Measurements from ENCODE around the gene TUSC2.

The TUSC2 gene, protein sequence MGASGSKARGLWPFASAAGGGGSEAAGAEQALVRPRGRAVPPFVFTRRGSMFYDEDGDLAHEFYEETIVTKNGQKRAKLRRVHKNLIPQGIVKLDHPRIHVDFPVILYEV

DNA sequence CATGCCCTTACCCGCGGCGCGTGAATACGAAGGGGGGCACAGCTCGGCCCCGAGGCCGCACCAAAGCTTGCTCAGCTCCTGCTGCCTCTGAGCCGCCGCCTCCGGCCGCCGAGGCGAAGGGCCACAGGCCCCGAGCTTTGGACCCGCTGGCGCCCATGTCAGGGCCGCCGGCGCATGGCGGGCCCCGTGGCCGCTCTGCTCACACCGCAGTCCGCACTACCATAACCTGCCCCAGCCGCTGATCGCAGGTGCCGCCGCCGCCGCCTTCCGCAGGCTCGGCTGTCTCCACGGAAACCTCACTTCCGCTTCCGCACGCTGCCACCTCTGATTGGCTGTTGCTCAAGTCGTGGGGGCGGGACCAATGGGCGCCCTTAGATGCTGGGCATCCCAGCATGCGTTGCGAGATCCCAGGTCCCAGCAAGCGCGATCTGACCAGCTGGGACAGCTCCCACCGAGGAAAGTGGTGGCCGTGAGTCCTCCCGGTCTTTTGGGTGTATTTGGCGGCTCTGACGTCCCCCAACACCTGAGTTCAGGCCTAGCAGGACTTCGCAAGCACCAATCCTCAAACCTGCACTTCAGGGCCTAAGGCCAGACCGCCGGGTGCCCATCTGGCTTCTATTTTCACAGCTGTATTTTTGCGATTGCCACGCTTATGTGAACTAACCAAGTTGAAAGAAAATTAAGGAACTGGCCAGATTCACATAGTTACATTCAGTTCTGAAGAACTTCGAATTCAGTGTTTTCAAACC lies at the start of gene TUSC2:
Gene TUSC2 (minus strand): TSS at position 281 of the 749 bp plus-strand sequence. CDS start 124 bp downstream, at position 157.
- peak; percentile 90 for DNase-seq (ENCODE audit: low read depth in 1 of 2, low spot score in 1 of 2)

DNA sequence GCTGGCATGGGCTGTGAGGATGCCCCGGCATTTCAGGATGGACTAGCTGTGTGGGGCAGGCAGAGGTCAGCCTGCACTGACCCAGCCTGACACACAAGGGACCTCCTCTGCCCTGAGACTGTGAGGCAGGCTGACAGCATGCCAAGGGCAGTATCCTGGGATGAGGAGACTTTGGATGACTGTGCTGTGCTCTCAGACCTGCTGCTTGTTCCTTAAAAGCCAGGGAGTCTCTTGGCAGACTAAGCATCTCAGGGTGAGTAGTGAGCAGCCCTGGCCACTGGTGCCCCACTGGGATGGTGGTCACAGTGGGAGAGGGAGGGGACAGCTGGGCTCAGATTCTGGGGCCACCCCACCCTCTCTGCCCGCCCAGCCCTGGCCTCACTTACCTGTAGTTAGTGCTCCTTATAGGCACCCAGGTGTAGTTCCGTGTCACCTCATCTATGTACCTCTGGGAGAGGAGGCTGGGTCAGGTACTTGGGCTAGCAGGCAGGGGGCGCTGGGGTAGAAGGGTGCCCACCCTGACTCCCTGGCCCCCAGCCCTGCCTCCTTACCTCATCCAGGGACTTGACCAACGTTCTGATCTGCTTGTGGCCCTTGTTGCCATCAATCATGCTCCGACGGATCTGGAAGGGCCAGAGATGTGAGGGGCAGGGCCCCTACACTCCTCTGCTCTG lies 47.4 kb upstream of the TUSC2 start:
- no peak for DNase-seq (ENCODE audit: low read depth in 1 of 2, low spot score in 1 of 2)

DNA sequence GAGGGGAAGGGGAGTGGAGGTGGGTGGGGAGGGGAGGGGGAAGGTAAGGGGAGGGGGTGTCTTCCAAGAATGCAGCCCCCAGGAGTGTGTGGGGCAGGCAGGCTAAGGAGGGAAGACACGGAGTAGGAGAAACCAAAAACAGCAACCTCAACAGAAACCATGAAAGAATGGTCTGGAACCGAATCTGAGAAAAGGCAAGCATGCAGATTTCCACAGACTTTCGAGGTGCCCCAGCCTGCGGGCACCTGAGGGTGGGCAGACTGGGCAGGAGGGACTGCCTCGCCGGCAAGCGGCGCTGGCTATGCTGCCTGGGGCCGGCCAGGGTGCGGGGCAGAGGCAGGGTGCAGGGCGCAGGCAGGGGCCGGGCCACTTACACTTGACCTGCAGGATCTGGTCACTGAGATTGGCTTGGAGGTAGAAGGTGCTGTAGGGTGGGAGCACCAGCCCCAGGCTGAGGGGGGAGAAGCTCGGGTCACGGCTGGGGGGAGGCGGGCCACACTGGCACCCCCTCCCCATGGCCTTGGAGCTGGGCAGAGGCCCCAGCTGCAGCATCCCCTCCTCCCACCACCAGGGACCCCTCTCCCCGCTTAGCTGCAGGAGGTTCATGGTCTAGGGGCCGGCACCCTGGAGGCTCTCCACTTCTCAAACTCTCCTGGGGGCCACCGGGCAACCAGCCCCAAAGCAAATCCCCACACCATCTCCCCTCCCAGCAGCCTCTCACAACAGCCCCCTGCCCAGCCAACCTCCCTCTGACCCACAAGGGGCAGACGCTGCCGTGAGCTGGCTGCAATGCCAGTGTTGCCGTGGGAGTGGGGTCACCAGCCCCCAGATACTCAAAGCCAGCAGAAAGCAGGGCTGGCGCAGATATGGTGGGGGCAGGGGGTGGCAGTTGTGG lies 46.6 kb upstream of the TUSC2 start:
- no peak for DNase-seq (ENCODE audit: low read depth in 1 of 2, low spot score in 1 of 2)

DNA sequence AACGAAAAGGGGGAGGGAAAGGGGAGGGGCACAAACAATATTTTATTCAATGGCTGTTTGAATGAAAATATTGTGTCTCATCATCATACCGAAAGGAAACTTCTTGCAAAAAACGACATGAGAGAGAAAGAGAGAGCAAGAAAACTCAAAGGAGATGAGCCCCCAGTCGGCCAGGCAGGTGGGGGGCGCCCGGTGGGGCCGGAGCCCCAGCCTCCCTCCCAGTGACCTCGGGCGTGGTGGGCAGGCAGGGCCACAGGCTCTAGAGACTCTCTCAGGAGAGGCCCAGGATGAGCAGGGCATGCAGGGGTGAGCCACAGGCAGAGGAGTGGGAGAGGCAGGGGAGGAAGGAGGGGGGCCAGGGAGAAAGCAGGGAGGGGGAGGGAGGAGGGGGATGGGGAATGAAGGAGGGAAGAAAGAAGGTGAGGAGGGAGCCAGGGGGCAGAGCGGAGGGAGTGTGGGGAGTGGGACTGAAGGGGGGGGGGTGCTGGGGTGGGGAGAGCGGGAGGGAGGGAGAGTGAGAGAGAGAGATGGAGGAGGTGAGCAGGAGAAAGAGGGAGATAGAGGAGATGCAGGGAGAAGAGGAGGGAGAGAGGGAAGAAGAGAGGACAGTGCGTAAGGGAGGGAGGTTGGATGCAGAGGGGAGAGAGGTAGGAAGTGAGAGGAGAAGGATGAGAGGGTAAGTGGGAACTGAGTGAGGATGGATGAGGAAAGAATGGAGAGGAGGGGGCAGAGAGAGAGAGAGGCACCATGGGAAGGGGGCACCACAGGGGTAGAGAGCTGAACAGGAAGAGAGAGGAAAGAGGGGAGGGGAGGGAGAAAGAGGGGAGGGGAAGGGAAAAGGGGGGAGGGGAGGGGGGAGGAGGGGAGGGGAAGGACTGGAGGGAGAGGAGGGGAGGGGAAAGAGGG lies 45.4 kb upstream of the TUSC2 start:
- no peak for DNase-seq (ENCODE audit: low read depth in 1 of 2, low spot score in 1 of 2)

DNA sequence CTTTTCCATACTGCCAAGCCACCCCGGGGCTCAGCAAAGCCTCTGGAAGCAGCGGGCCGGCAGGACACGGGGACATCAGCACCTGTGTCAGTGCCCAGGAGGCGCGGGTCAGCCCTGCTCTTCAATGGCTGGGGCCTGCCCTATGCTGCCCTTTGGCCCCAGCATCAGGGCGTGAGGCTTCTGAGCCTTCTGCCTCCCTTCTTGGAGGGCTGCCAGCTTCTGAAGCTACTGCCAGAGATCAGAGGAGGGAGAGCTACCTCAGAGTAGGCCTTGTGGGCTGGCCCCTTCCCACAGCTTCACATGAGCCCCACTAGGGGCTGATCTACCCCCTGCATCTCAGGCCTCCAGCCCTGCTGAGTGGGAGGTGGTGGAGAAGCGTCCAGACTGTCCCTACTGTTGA lies 44.3 kb upstream of the TUSC2 start:
- no peak for DNase-seq (ENCODE audit: low read depth in 1 of 2, low spot score in 1 of 2)

DNA sequence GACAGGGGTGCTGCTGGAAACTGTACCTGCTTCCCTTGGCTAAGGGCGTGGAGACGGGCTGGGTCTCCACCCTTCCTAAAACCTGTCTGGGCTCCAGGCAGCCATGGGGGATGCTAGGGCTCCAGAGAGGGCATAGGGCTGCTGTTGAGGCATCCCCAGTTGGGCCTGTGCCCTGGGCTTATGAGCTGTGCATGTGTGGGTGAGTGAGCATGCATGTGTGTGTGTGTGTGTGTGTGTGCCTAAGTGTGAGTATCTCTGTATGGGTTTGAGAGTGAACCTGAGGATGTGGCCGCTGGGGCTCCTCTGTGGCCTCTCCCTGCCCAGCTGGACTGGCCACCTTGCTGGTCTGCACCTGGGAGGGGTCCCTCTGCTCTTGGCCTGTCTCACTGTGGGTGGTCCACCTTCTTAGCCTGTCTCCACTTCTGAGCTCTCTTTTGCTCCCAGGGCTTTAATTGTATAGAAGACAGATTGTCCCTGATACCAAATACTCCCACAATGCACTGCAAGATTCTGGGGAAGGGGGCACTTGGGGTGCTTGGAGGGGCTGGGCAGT lies 43.2 kb upstream of the TUSC2 start:
- no peak for DNase-seq (ENCODE audit: low read depth in 1 of 2, low spot score in 1 of 2)

DNA sequence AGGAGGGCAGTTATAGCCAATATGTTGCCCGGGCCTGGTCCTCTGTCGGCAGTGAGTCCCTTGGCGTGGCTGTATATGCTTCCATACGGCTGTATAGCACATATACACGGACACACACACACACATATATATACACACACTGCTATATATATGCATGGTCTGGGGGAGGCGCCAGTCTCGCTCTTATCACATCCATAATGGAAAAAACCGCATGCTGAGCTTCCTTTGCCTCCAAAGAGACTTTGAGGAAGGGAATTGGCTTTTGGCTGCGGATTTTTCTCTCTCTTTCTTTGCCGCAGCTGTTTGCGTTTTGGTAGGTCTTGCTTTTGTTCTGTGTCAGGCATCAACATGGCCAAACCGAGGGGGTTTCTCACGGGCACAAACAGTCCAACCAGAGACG lies 42.6 kb upstream of the TUSC2 start:
- no peak for DNase-seq (ENCODE audit: low read depth in 1 of 2, low spot score in 1 of 2)

DNA sequence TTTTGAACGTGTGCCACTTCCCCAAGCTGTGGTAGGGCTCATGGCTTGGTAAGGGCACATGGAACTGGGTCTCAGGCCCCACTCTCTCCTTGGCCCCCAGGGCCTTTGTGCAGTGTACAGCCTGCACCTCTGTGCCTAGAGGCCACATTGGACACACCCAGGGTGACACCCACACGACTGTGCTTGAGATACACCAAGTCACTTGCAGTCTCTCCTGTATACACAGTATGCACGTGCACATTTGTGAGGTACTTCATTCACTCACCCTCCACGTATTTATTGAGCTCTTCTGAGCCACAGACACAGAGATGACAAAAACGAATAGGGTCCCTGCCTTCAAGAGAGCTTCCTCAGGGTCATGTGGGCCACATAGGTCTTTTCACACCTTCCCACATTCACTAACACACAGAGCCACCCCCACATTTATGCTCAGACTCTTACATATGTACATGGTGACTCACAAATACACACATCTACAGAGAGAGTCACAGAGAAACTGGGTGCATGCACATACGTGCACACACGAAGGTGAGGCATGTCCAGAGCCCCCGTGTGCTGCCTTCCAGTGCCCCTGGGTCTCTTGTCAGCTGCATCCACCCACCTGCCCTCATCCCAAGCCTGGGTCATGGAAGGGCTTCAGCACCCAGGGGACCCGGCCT lies 41.1 kb upstream of the TUSC2 start:
- DNase-seq (ENCODE audit: low read depth in 1 of 2, low spot score in 1 of 2), result no peak

DNA sequence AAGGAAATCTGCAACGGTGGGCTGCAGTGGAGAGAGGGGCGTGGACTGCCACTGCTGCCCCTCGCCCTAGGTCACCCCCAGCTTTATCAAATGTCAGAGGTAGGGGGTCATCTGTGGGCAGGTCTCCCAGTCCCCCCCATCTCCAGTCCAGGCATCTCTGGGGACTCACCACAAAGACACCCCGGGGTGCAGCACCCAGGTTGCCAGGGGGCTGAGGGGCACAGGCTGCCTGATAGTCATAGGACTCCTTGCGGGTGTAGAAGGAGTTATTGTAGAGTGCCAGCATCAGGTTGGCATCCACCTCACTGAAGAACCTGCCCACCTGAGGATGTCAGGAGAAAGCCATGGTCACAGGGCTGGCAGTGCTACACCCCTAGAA lies 37.8 kb upstream of the TUSC2 start:
- DNase-seq (ENCODE audit: low read depth in 1 of 2, low spot score in 1 of 2), result no peak

DNA sequence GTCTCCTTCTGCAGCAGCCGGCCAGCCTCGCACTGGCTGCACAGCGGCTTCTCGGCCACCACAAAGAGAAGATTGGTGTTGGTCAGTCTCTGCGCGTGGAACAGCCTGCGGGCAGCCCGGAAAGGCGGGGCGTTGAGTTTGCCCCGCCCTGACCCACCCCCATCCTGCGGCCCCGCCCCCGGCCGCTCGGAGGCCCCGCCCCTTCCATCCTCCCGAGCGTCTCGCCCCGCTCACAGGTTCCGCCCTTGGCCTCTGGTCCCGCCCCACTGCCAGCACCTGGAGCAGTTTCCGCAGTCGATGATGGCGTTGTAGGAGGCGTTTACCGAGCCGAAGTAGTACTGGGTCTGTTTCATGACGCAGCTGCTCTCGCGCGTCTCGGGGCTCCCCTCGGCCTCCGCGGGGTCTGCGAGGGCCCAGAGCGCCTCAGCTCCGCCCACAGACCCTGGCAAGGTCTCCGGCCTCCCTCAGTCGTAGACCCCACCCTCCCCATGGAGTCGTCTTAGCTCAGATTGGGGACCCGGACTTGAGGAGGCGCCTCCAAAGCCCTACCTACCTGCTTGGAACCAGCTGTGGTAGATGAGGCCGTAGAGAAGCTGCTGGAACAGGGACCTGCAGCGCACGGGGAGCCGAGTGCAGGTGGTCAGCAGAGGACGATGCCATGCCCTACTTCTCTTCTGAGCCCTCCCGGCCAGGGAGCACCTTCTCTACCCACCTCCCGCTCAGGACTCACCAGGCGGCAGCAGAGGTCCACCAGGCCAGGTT lies 37.2 kb upstream of the TUSC2 start:
- DNase-seq (ENCODE audit: low read depth in 1 of 2, low spot score in 1 of 2), result peak; percentile 90 to 92

DNA sequence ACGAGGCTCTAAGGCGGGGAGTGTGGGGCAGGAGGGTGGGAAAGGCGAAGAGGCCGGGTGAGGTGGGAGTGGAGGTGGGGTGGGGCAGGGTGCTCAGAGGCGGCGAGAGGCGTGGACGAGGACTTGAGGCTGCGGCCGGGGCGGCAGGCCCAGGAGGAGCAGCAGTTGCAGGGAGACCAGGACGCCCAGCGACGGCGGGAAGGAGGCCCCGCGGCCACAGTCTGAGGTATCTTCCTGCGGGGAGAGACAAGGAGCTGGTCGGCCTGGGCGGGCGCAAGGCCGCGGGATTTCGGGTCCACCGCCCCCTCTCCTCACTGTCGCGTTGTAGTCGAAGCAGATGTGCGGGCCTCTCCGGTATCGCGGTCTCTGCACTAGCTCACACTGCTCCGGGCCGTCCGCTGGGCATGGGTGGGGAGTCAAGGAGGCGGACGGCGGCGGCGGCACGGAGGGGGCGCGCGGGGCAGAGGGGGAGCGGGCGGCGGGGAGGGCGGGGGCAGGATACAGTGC lies 36.6 kb upstream of the TUSC2 start:
- DNase-seq (ENCODE audit: low read depth in 1 of 2, low spot score in 1 of 2), result no peak

DNA sequence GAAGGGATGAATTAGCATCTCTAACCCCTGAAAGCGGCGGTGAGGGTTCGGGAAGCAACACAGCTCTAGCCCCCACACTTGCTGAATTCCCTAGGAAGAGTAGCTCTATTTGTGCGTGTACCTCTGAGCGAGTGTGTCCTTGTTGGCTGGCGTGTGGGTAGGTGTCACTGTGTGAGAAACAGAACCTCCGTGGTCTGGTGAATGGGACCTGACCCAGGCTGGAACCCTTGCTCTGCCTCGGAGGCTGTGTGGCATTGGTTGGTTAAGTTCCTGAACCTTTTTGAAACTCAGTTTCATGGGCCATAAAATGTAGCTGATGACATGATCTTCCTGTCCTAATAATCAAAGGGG lies 31.7 kb upstream of the TUSC2 start:
- DNase-seq (ENCODE audit: low read depth in 1 of 2, low spot score in 1 of 2), result no peak

DNA sequence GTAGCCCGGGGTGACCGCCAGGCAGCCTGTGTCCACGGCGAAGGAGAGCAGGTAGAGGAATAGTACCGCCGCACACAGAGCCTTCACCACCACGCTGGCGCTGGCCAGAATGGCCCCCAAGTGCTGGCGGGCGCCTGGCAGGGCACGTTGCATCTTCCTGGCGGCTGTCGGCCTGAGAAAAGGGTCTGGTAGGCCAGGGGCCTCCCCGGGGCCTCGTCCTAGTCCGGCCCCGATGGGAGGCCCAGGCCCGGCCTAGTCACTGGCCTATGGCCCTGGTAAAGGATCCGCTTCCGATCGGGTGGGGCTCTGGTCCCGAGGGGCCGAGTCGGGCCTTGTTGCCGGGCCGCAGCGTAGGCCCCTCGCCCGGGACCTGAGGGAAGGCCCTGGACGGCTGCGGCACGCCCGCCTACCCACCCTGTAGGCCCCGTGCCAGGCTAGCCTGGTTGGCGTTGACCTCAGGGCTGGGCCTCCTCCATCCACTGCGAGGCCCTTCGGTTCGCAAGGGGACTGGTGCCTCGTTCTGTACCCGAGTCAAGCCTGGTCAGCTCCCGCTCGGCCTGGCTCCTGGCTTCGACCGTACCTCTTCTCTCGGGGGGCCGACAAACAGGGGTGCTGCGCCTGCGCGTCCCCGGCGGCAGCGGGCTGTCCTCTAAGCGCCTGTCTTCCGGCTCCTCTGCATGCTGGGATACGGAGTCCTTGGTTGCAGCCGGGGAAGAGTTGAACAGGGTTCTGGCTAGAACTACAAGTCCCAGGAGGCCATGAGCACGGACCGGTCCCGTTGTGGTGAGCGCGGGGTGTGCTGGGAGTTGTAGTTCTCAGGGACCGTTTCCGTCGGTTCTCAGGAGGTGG lies 31.1 kb upstream of the TUSC2 start, which contains the start of gene TMEM115:
Gene TMEM115 (minus strand): TSS at position 611 of the 849 bp plus-strand sequence. CDS start 458 bp downstream, at position 153.
- peak; percentile 89 to 91 for DNase-seq (ENCODE audit: low read depth in 1 of 2, low spot score in 1 of 2)

DNA sequence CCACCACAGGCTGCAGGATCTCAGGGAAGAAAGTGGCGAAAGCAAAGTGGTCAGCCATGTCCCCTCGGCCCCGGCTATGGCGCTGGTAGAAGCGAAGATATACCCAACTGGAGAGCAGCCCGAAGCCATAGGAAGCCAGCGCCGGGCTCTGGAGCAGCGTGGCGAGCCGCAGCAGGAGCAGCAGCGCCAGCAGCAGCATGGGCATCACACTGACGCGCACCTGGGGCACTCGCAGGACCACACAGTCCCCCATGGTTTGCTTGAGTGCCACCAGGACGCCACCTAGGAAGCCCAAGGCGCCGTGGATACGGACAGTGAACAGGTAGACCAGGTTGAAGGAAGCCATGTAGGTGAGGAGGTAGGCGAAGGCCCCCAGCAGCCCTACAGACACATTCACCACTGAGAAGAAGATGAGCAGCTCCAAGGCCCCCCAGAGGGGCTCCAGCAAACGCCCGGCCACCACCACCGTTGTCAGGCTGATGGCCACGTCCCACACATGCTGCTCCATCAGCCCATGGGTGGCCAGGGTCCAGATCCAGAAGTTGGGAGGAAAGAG lies 30.4 kb upstream of the TUSC2 start:
- DNase-seq (ENCODE audit: low read depth in 1 of 2, low spot score in 1 of 2), result no peak

DNA sequence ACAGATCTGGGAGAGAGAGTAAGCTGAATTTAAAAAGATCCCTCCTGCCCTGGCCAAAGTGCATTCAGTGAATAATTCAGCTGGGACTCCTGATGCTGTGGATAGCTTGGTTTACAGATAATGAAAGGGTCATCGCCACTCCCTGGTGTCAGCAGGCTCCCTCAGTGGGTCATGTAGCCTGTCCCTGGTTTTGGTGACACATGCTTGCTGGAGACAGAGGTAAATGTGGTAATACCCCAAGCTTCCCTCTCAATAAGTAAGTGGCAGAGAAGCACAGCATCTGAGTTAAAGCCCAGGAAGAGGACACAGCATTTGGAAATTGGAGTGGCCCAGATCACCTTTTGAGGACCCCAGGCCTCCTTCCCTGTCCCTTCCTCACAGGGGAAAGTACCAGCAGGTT lies 29.5 kb upstream of the TUSC2 start:
- no peak for DNase-seq (ENCODE audit: low read depth in 1 of 2, low spot score in 1 of 2)

DNA sequence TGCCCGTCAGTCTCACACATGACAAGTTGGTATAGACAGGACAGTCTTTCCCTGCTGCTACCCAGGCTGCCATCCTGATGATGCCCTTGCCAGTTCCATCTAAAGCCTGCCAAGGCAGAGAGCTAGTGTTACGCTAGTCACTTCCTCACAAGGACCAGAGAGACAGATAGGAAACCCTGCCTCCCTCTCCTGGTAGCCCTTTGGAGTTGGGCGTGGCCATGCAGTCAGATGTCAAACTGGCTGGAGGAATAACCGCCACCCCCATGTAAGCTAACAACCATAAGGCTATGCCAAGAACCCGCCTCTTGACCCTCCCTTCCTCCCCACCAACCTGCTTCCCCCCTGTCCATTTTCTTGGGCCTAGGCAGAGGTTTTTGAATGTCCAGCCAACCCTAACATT lies 28.5 kb upstream of the TUSC2 start:
- DNase-seq (ENCODE audit: low read depth in 1 of 2, low spot score in 1 of 2), result no peak

DNA sequence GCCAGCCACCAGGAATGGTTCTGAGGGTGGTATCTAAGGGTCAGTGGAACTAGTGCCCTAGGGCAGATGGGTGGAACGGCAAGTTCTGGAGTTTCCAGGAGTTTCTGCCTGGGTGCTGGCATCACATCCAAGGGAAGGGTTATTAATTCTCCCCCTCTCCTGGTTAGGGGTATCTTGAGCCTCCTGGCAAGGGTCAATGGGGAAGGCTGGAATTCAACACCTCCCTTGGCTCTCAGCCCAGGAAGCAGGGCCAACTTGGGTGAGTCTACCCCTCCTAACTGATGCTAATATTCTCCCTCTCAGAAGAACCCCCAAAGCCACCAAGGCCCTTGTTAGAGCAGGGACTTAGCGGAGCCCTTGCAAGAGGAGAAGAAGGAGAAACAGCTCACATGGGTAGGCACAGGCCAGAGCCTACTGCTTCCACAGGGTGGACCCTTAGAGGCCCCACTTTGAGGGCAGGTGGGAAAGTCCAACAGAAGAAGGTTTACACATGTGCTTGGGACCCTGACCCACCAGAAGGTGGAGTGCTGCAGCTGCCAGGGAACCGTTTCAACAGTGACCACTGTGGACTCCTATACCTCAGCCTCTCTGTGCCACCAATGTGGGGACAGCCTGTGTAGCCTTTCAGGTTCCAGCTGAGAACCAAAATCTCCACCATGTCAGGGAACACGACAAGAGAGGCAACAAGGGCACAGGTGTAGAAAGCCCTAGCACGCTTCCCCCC lies 28.0 kb upstream of the TUSC2 start:
- no peak for DNase-seq (ENCODE audit: low read depth in 1 of 2, low spot score in 1 of 2)
